ENCODE data around the gene FAM118B. TPM values are rescaled to one million over a fixed set of nuclear protein-coding genes. Genes with fewer than 3 reads are reported as not detected.

The FAM118B gene
- total RNA-seq, 1 donor, result 32.9 TPM

DNA sequence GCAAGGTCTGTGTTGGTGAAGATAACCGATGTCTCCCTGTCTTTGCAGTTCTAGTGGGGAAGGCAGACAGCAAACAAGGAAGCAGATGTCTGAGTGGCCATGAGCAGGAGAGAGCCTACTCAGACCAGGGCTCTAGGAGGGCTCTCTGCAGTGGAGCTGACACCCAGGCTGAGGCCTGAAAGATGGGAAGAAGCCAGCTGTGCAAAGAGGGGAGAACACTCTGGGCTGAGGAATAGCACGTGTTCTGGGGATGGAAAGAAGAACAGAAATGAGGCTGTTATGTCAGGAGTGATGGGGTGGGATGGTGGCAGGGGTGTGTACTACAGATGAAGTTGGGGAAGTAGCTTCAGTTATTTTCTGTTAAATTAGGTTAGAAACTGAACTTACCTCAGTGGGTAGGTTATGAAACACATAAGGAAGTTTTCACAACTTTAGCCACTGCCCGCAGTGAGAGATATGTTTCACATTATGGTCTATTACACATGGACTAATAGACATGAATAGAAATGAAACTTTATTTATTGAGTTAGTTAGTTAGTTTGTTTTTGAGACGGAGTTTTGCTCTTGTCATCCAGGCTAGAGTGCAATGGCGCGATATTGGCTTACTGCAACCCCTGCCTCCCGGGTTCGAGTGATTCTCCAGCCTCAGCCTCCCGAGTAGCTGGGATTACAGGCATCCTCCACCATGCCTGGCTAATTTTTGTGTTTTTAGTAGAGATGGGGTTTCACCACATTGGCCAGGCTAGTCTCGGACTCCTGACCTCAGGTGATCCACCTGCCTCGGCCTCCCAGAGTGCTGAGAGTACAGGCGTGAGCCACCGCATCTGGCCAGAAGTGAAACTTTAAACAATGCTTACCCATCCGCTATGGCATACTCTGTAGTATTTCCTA lies 100.1 kb downstream of the FAM118B start:
- no peak for DNase-seq (ENCODE audit: low read depth)
- TF ChIP-seq, protein P1, sequence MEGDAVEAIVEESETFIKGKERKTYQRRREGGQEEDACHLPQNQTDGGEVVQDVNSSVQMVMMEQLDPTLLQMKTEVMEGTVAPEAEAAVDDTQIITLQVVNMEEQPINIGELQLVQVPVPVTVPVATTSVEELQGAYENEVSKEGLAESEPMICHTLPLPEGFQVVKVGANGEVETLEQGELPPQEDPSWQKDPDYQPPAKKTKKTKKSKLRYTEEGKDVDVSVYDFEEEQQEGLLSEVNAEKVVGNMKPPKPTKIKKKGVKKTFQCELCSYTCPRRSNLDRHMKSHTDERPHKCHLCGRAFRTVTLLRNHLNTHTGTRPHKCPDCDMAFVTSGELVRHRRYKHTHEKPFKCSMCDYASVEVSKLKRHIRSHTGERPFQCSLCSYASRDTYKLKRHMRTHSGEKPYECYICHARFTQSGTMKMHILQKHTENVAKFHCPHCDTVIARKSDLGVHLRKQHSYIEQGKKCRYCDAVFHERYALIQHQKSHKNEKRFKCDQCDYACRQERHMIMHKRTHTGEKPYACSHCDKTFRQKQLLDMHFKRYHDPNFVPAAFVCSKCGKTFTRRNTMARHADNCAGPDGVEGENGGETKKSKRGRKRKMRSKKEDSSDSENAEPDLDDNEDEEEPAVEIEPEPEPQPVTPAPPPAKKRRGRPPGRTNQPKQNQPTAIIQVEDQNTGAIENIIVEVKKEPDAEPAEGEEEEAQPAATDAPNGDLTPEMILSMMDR (IDR thresholded peaks at IDR 0.05; ENCODE audit: insufficient read depth, low read length), result no peak
- H3K4me3 ChIP-seq (ENCODE audit: low read depth, low read length), result no peak overlapping the region

Small RNA genes lying within 50 kb of the gene (small RNA-seq; reads per million reads assigned to genes)
- not detected for gene AP001893.2
- gene RN7SL351P, result not detected
- gene RNU4-86P, result not detected

Other genes starting within 250 kb of the FAM118B start
- gene CDON, start 148.9 kb upstream of the FAM118B start, total RNA-seq (ENCODE audit: low replicate concordance), result 54.4 and 66.6 TPM in 2 replicates
- 24.2 and 50.2 TPM in 2 replicates for gene RPUSD4, start 132 bp upstream of the FAM118B start, total RNA-seq (ENCODE audit: low replicate concordance)
- 37.8 and 99.4 TPM in 2 replicates for gene SRPRA, start 57.1 kb downstream of the FAM118B start, total RNA-seq (ENCODE audit: low replicate concordance)
- gene FOXRED1, start 57.4 kb downstream of the FAM118B start, total RNA-seq (ENCODE audit: low replicate concordance), result 7.2 and 14.7 TPM in 2 replicates
- gene TIRAP, start 71.3 kb downstream of the FAM118B start, total RNA-seq (ENCODE audit: low replicate concordance), result 2.9 and 5.8 TPM in 2 replicates
- gene DCPS, start 92.3 kb downstream of the FAM118B start, total RNA-seq (ENCODE audit: low replicate concordance), result 4.3 and 11.4 TPM in 2 replicates
- gene ST3GAL4, start 143.9 kb downstream of the FAM118B start, total RNA-seq (ENCODE audit: low replicate concordance), result 9.6 and 25.4 TPM in 2 replicates